ENCODE data around the gene KIAA1549. TPM values are rescaled to one million over a fixed set of nuclear protein-coding genes. Genes with fewer than 3 reads are reported as not detected.

The KIAA1549 gene
- total and polyA plus RNA-seq, 12 donors: 0.49 to 2.1 (median 1.6) TPM

DNA sequence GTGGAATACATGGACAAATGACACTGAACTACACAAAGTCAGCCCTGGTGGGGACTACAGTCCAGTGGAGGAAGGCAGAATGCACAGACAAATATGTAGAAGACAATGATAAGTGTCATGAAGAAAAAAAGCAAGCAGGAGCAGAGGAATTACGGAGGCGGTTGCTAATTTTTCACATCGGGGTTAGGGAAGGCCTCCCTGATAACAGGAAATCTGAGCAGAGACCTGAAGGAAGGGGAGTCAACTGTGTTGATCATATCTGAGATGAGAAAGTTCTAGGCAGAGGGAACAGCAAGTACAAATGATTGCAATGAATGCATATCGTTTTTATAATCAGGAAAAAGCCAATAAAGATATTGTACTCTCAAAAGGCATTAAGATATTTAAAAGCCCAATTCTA lies 14.0 kb downstream of the KIAA1549 start:
- TF ChIP-seq, protein P1, sequence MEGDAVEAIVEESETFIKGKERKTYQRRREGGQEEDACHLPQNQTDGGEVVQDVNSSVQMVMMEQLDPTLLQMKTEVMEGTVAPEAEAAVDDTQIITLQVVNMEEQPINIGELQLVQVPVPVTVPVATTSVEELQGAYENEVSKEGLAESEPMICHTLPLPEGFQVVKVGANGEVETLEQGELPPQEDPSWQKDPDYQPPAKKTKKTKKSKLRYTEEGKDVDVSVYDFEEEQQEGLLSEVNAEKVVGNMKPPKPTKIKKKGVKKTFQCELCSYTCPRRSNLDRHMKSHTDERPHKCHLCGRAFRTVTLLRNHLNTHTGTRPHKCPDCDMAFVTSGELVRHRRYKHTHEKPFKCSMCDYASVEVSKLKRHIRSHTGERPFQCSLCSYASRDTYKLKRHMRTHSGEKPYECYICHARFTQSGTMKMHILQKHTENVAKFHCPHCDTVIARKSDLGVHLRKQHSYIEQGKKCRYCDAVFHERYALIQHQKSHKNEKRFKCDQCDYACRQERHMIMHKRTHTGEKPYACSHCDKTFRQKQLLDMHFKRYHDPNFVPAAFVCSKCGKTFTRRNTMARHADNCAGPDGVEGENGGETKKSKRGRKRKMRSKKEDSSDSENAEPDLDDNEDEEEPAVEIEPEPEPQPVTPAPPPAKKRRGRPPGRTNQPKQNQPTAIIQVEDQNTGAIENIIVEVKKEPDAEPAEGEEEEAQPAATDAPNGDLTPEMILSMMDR (IDR thresholded peaks at IDR 0.05): no peak
- H3K36me3 ChIP-seq: no peaks in the 10 kb centered on the region
- no peaks in the 10 kb centered on the region for H3K9me3 ChIP-seq
- peaks cover 0 to 18% (median 4%) of the 10 kb centered on the region in 9 donors for H3K4me1 ChIP-seq
- H3K4me3 ChIP-seq: no peak overlapping the region
- intact Hi-C loops (cut with DNase I): no loop called here
- WGBS, 2 donors: 56 to 61% methylated on average over 4 of the region's 4 CpGs
- no peaks in the 10 kb centered on the region for H3K27me3 ChIP-seq
- DNase-seq (no peak), ATAC-seq (peak in 1 of 8 donors; percentile 67)
- no peak overlapping the region for H3K27ac ChIP-seq

DNA sequence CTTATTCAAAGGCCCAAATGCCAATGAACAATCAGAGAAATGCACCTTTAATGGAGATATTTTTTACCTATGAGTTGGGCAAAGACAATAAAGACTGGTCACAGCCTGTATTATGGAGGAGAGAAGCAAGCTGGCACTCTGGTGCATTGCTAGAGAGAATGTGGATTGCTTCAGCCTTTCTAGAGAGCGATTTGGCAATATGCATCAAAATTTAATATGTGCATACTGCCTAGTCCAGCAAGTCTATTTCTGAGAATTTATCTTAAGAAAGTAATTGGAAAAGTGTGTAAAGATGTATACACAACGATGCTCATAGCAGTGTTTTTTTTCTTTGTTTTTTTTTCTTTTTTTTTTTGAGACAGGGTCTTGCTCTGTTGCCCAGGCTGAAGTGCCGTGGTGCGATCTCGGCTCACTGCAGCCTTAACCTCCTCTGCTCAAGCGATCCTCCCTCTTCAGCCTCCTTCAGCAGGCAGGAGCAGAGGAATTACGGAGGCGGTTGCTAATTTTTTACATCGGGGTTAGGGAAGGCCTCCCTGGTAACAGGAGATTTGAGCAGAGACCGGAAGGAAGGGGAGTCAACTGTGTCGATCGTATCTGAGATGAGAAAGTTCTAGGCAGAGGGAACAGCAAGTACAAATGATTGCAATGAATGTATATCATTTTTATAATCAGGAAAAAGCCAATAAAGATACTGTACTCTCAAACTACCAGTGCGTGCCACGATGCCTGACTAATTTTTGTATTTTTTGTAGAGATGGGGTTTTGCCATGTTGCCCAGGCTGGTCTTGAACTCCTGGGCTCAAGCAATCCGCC lies 16.4 kb downstream of the KIAA1549 start:
- no peaks in the 10 kb centered on the region for H3K9me3 ChIP-seq
- WGBS, 2 donors: 80 to 84% methylated on average over 15 of the region's 15 CpGs
- DNase-seq (no peak), ATAC-seq (peak in 1 of 8 donors; percentile 13)
- H3K27me3 ChIP-seq: no peaks in the 10 kb centered on the region
- no peak overlapping the region for H3K27ac ChIP-seq
- intact Hi-C loops (cut with DNase I): no loop called here
- no peak overlapping the region for H3K4me3 ChIP-seq
- TF ChIP-seq, protein P1 (IDR thresholded peaks at IDR 0.05): no peak
- peaks cover 0 to 29% (median 8%) of the 10 kb centered on the region in 9 donors for H3K4me1 ChIP-seq
- no peaks in the 10 kb centered on the region for H3K36me3 ChIP-seq

DNA sequence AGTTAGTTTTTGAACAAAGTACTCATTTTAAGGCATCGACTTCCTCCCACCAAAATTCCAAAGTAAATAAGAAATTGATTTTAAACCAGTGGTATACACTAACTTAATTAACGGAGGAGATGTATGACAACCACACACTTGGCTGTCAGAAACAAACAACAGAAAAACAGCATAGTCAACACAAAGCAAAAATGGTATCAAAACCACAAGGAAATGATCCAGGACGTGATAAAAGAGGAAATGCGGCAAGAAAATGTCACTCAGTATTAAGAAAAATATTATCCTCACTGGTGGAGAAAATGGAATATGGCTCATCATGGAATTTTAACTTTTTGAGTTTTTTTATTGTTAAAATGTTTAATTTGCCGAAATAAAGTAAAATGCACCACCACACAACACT lies 17.5 kb downstream of the KIAA1549 start:
- no peak overlapping the region for H3K4me3 ChIP-seq
- 73 to 86% methylated on average over 5 of the region's 5 CpGs for WGBS, 2 donors
- no peak for ATAC-seq
- DNase-seq: no peak
- TF ChIP-seq, protein P1 (IDR thresholded peaks at IDR 0.05): no peak
- intact Hi-C loops (cut with DNase I): no loop called here
- H3K27ac ChIP-seq: no peak overlapping the region
- H3K9me3 ChIP-seq: no peaks in the 10 kb centered on the region
- H3K27me3 ChIP-seq: no peaks in the 10 kb centered on the region
- H3K4me1 ChIP-seq: peaks cover 0 to 29% (median 8%) of the 10 kb centered on the region in 9 donors
- H3K36me3 ChIP-seq: no peaks in the 10 kb centered on the region

DNA sequence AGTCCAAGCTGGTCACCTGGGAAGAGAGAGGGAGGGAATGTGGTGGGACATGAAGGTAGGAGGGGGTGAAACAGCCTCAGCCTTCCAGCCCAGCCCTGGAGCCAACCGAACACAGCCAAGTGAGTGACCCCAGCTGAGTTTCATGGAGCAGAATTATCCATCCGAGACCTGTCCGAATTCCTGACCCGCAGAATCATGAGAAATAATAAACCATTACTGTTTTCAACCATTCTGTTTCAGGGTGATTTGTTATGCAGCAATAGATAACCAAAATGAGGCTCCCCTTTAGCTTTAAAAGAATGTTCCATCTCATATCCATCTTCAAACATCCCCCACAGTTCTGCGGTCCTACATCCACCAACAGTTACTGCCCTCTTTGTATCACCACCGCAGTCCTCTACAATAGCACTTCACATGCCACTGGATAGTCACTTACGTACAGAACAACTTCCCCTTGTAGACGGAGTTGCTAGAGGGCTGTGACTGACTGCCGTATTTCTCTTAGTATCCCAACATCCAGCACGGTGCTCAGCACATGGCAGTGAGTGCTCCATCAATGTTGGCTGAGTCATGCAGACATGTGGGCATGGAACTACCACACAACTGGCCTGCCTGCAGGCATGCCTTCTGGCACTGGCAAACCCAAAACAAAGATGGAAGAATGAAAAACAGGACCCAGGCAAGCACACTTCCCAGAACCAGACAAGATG lies 18.5 kb downstream of the KIAA1549 start:
- H3K36me3 ChIP-seq: no peaks in the 10 kb centered on the region
- WGBS, 2 donors: 79 to 81% methylated on average over 10 of the region's 10 CpGs
- DNase-seq: no peak
- H3K4me3 ChIP-seq: no peak overlapping the region
- no peaks in the 10 kb centered on the region for H3K27me3 ChIP-seq
- intact Hi-C loops (cut with DNase I): no loop called here
- H3K9me3 ChIP-seq: no peaks in the 10 kb centered on the region
- ATAC-seq: peak in 3 of 8 donors; percentile 21 to 41 (median 38)
- no peak overlapping the region for H3K27ac ChIP-seq
- peaks cover 0 to 23% (median 6%) of the 10 kb centered on the region in 9 donors for H3K4me1 ChIP-seq
- TF ChIP-seq, protein P1 (IDR thresholded peaks at IDR 0.05): no peak
